GM06990 (cell line): ENCODE data around the gene CAPN1.
A peak's percentile ranks its signal among the peaks of the same experiment; 100 is the strongest.

ENCODE experiments used
- DNase-seq: peaks from one replicate; pipeline ENCODE4 v3.0.0-alpha.2; 2011; ENCODE audit not compliant: insufficient read length; ENCODE audit errors: extremely low read depth
- H3K27me3 ChIP-seq: replicated peaks from 2 replicates; pipeline ENCODE4 v1.6.0; 2011; ENCODE audit warnings: low read length; ENCODE audit not compliant: control insufficient read depth, insufficient read depth
- H3K36me3 ChIP-seq: 2 replicates; pipeline ENCODE4 v1.5.1; 2011; ENCODE audit warnings: low read length; ENCODE audit not compliant: control insufficient read depth, insufficient read depth
- H3K4me3 ChIP-seq: replicated peaks from 2 replicates; pipeline ENCODE4 v1.5.1; 2011; ENCODE audit warnings: low read depth, mild to moderate bottlenecking, control low read depth, low read length
- CTCF ChIP-seq: IDR thresholded peaks from 2 replicates; pipeline ENCODE4 v1.5.1; 2011; ENCODE audit warnings: low read length, control low read depth, mild to moderate bottlenecking, inconsistent platforms; ENCODE audit not compliant: insufficient read depth, poor library complexity, severe bottlenecking

Gene CAPN1

GRCh38 chr11:65165410-65166317 is 16.1 kb upstream of the CAPN1 start:
- DNase-seq = no peak
- H3K4me3 ChIP-seq = no peak overlapping the region
- no peaks in the 10 kb centered on the region for H3K36me3 ChIP-seq

GRCh38 chr11:65166893-65167292 is 14.8 kb upstream of the CAPN1 start:
- Histone ChIP-seq H3K27me3 (no peaks in the 10 kb centered on the region), H3K4me3 (no peak overlapping the region), H3K36me3 (no peaks in the 10 kb centered on the region)
- TF ChIP-seq CTCF = no peak
- no peak for DNase-seq

More at GRCh38 chr11:65165410-65166317, 16.1 kb upstream of the CAPN1 start:
- TF ChIP-seq CTCF = no peak
- H3K27me3 ChIP-seq = no peaks in the 10 kb centered on the region

- no peaks in the 10 kb centered on the region for H3K27me3 ChIP-seq
- no peak overlapping the region for H3K4me3 ChIP-seq
- TF ChIP-seq CTCF = no peak
- H3K36me3 ChIP-seq = no peaks in the 10 kb centered on the region
- DNase-seq = no peak
Observed at GRCh38 chr11:65167656-65168055, 14.1 kb upstream of the CAPN1 start.

- no peaks in the 10 kb centered on the region for H3K36me3 ChIP-seq
- no peak for TF ChIP-seq CTCF
- no peak overlapping the region for H3K4me3 ChIP-seq
- DNase-seq = peak; percentile 41
- no peaks in the 10 kb centered on the region for H3K27me3 ChIP-seq
Observed at GRCh38 chr11:65169164-65169641, 12.5 kb upstream of the CAPN1 start.

GRCh38 chr11:65170058-65170534 is 11.6 kb upstream of the CAPN1 start, which contains the start of gene SPDYC:
TSS of gene SPDYC (plus strand) at chr11:65170233. CDS start at chr11:65171358, 1,125 bp downstream.
- H3K36me3 ChIP-seq = no peaks in the 10 kb centered on the region
- no peak for DNase-seq
- H3K4me3 ChIP-seq = no peak within 1 kb of the TSS
- no peaks in the 10 kb centered on the region for H3K27me3 ChIP-seq
- no peak for TF ChIP-seq CTCF
